Activated naive CD8-positive, alpha-beta T cell treated with anti-CD3 and anti-CD28 coated beads for 36 hours (primary cell): ENCODE measurements around the gene HECW1. TPM values are rescaled to one million over a fixed set of nuclear protein-coding genes. Genes with fewer than 3 reads are reported as not detected.

Source experiments
- DNase-seq: peaks from one replicate; pipeline ENCODE4 v3.0.0; 2021
- H3K27ac Mint-ChIP-seq: one replicate; pipeline ENCODE4 v1.8.0; 2022; ENCODE audit warnings: mild to moderate bottlenecking, moderate library complexity, mixed read lengths
- H3K27me3 Mint-ChIP-seq: one replicate; pipeline ENCODE4 v1.8.0; 2022; ENCODE audit warnings: mild to moderate bottlenecking, mixed read lengths
- H3K36me3 Mint-ChIP-seq: one replicate; pipeline ENCODE4 v1.8.0; 2021; ENCODE audit warnings: mild to moderate bottlenecking, mixed read lengths
- H3K4me1 Mint-ChIP-seq: one replicate; pipeline ENCODE4 v1.8.0; 2021; ENCODE audit warnings: mixed read lengths
- H3K4me3 Mint-ChIP-seq: one replicate; pipeline ENCODE4 v1.8.0; 2022; ENCODE audit warnings: mild to moderate bottlenecking, moderate library complexity, mixed read lengths
- H3K9me3 Mint-ChIP-seq: one replicate; pipeline ENCODE4 v1.8.0; 2022; ENCODE audit warnings: mixed read lengths
- total RNA-seq, 2 experiments: library from RNA; stranded (reverse); gene quantifications; one replicate each; pipeline ENCODE4 v1.2.3, GENCODE V29; 2021

The HECW1 gene
- total RNA-seq, 2 experiments from 2014 or later, result not detected

DNA sequence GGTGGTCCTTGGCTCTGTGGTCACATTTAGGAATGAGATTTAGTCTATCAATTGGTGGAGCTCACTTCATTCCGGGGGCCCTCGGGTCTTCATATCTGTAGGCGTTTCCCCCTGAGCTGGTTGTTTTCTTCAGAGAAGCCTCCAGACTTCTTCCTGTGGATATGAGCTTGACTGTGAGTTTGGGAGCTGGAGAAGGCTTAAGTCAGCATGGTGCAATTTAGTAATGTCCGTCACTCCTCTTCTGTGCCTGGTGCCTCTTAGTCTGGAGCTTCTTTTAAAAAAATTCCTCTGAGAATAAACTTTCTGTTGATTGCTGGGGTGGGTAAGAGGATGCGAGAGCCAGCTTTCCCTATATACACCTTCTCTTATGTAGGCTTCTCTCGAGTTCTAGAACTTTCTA is 40.2 kb downstream of the HECW1 start:
- Mint-ChIP-seq H3K27ac (no peak overlapping the region), H3K9me3 (no peaks in the 10 kb centered on the region), H3K36me3 (no peaks in the 10 kb centered on the region), H3K4me1 (no peaks in the 10 kb centered on the region), H3K27me3 (peaks cover 31% of the 10 kb centered on the region), H3K4me3 (no peak overlapping the region)
- DNase-seq, result no peak

- Mint-ChIP-seq H3K4me3 (no peak overlapping the region), H3K9me3 (no peaks in the 10 kb centered on the region), H3K27me3 (peaks cover 22% of the 10 kb centered on the region), H3K4me1 (no peaks in the 10 kb centered on the region), H3K36me3 (no peaks in the 10 kb centered on the region), H3K27ac (no peak overlapping the region)
- DNase-seq, result no peak
Observed at GRCh38 chr7:43155636-43156035, 43.2 kb downstream of the HECW1 start.

DNA sequence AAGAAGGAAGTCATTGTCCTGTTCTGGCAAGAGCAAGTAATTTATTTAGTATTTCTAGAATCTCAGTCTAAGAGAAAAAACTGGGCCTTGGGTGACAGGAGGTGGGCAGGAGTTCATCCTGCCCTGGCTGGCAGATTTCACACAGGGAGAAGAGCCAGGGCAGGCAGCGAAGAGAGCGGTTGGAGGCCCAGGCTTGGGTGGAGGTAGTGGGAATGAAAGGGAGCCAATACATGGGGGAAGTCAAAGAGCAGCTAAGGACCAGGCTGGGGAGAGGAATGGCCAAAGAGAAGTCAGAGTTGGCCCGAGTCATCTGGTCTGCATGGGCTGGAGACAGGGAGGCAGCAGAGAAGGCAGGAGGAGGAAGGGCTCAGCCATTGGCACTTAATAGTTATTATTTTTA is 51.4 kb downstream of the HECW1 start:
- no peaks in the 10 kb centered on the region for H3K36me3 Mint-ChIP-seq
- no peaks in the 10 kb centered on the region for H3K9me3 Mint-ChIP-seq
- H3K27ac Mint-ChIP-seq, result no peak overlapping the region
- peaks cover 10% of the 10 kb centered on the region for H3K27me3 Mint-ChIP-seq
- no peak overlapping the region for H3K4me3 Mint-ChIP-seq
- peaks cover 2% of the 10 kb centered on the region for H3K4me1 Mint-ChIP-seq
- no peak for DNase-seq

DNA sequence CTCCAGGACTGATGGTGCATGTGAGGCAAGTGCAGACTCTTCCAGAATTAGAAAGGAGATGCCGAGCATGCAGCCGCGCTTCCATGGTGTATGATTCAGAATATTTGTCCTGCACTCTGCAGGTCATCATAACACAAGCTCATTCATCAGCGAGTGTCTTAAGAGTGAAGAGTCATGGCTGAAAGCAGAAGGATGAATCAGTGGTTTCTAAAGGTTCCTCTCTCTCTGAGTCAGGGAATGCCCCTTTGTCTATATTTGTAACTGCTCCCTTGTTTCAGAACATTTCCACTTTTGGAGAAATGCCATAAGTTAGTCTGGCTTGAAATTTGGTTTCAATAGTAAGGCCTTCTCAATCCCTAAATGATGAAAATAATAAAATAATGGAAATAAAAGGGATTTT is 52.3 kb downstream of the HECW1 start:
- peaks cover 2% of the 10 kb centered on the region for H3K4me1 Mint-ChIP-seq
- no peaks in the 10 kb centered on the region for H3K9me3 Mint-ChIP-seq
- no peaks in the 10 kb centered on the region for H3K36me3 Mint-ChIP-seq
- no peak overlapping the region for H3K27ac Mint-ChIP-seq
- H3K4me3 Mint-ChIP-seq, result no peak overlapping the region
- peaks cover 10% of the 10 kb centered on the region for H3K27me3 Mint-ChIP-seq
- DNase-seq, result no peak

DNA sequence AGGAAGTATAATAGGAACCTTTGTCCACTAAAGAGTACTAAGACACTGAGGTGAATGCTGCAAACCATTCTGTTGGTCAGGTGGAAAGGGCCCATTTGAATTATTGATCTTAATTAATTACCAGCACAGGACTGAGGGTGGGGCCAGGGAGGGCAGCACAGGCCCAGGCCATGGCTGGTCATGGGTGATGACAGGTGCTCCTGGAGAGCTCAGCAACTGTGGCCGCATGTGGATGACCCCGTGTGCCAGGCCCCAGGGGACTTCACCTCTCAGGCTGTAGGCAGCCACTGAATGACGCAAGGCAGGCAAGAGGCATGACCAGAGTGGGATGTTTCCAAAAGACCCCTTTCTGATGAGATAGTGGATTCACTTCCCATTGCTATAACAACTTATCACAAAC is 54.2 kb downstream of the HECW1 start:
- H3K4me1 Mint-ChIP-seq, result peaks cover 2% of the 10 kb centered on the region
- no peaks in the 10 kb centered on the region for H3K9me3 Mint-ChIP-seq
- DNase-seq, result no peak
- no peak overlapping the region for H3K4me3 Mint-ChIP-seq
- H3K27me3 Mint-ChIP-seq, result peaks cover 10% of the 10 kb centered on the region
- H3K27ac Mint-ChIP-seq, result no peak overlapping the region
- H3K36me3 Mint-ChIP-seq, result no peaks in the 10 kb centered on the region

DNA sequence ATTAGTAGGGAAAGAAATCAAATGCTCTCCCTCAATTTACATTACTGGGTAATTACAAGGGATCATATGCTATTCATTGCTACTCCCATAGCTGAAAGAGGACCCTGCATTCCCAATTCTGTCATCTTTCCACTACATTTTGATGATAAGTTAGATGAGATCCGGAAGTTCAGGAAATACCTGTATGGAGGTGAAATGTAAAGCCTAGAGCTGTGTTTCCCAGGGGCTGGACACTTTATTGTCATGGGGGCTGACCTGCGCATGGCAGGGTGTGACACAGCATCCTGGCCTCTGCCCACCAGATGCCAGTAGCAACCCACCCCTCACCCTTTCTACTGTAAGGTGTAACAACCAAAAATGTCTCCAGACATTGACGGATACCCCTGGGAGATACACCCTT is 56.6 kb downstream of the HECW1 start:
- DNase-seq, result no peak
- H3K27me3 Mint-ChIP-seq, result peaks cover under 1% of the 10 kb centered on the region
- H3K36me3 Mint-ChIP-seq, result no peaks in the 10 kb centered on the region
- H3K4me1 Mint-ChIP-seq, result peaks cover 2% of the 10 kb centered on the region
- no peaks in the 10 kb centered on the region for H3K9me3 Mint-ChIP-seq
- no peak overlapping the region for H3K4me3 Mint-ChIP-seq
- no peak overlapping the region for H3K27ac Mint-ChIP-seq

DNA sequence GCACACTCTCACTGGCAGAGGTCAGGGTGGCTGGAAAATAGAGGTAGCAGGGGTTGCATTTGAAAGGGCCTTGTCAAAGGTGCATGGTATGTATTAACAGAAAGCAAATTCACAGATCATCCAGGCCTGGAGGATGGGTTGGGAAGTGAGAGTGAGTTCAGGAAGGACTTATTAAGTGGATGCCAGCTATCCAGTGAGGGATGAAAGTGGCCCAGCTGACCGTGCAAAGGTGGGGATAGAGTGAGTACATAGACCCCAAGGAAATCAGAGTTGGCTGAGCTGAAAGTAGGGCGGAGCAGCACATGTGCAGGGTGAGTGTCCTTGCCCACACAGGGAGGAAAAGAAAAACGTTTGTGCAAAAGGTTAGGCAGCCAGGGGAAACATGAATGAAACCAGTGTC is 58.1 kb downstream of the HECW1 start:
- H3K27ac Mint-ChIP-seq, result no peak overlapping the region
- no peaks in the 10 kb centered on the region for H3K4me1 Mint-ChIP-seq
- no peaks in the 10 kb centered on the region for H3K27me3 Mint-ChIP-seq
- no peaks in the 10 kb centered on the region for H3K36me3 Mint-ChIP-seq
- no peak for DNase-seq
- no peak overlapping the region for H3K4me3 Mint-ChIP-seq
- no peaks in the 10 kb centered on the region for H3K9me3 Mint-ChIP-seq

DNA sequence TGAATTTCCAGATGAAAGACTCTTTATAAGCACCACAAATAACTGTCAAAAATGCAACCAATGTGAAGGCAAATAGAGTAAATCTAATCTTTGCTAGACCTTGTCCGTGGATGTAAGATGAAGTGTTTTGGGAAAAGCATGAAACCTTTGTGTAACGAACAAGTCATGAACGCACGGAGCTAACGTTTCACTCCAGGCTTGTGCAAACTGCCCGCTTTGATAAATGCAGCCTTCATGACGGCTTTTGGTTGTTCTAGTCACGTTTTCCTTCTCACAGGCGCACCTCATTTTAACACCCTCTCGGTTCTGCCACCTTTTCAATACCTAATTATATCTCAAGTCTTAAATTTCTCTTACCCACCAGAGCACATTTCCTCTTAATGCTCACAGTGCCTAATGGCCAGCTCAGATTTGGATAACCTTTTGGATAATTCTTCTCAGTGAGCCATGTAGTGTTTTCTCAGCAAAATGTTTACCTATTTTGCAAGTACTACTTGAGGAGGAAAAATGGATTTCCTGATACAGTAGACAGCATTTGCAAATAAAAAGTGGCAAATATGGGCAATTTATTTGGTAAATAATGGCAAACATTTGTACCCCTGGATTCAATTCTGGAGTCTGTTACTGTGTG is 63.2 kb downstream of the HECW1 start:
- Mint-ChIP-seq H3K4me1 (no peaks in the 10 kb centered on the region), H3K27me3 (no peaks in the 10 kb centered on the region), H3K27ac (no peak overlapping the region), H3K4me3 (no peak overlapping the region), H3K36me3 (no peaks in the 10 kb centered on the region), H3K9me3 (no peaks in the 10 kb centered on the region)
- DNase-seq, result no peak

DNA sequence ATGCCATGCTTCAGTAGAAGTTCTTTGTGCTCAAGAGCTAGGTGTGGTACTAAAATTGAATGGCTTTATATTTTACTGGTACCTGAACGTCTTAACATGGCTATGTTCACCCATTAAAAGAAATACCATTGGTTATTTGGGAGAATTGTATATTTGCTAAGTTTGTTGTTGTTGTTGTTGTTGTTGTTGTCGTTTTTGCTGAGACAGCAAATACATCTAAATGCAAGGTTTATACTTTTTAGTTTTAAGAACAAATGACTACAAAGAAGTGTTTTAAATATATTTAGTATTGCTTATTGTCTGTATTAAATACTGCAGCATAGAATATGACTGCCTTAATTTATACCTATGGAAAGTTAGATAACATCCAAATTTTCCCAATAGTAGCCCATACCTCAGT is 66.9 kb downstream of the HECW1 start:
- H3K4me1 Mint-ChIP-seq, result no peaks in the 10 kb centered on the region
- DNase-seq, result no peak
- H3K27ac Mint-ChIP-seq, result no peak overlapping the region
- no peaks in the 10 kb centered on the region for H3K9me3 Mint-ChIP-seq
- H3K4me3 Mint-ChIP-seq, result no peak overlapping the region
- no peaks in the 10 kb centered on the region for H3K36me3 Mint-ChIP-seq
- H3K27me3 Mint-ChIP-seq, result peaks cover 11% of the 10 kb centered on the region

- Mint-ChIP-seq H3K27me3 (peaks cover 16% of the 10 kb centered on the region), H3K4me3 (no peak overlapping the region), H3K4me1 (no peaks in the 10 kb centered on the region), H3K36me3 (no peaks in the 10 kb centered on the region), H3K27ac (no peak overlapping the region), H3K9me3 (no peaks in the 10 kb centered on the region)
- no peak for DNase-seq
Observed at GRCh38 chr7:43192806-43193460, 80.5 kb downstream of the HECW1 start.

- peaks cover 12% of the 10 kb centered on the region for H3K27me3 Mint-ChIP-seq
- H3K9me3 Mint-ChIP-seq, result no peaks in the 10 kb centered on the region
- no peak for DNase-seq
- H3K4me1 Mint-ChIP-seq, result no peaks in the 10 kb centered on the region
- H3K27ac Mint-ChIP-seq, result no peak overlapping the region
- no peak overlapping the region for H3K4me3 Mint-ChIP-seq
- no peaks in the 10 kb centered on the region for H3K36me3 Mint-ChIP-seq
Observed at GRCh38 chr7:43193893-43194292, 81.4 kb downstream of the HECW1 start.

- no peak for DNase-seq
- no peaks in the 10 kb centered on the region for H3K9me3 Mint-ChIP-seq
- peaks cover 4% of the 10 kb centered on the region for H3K27me3 Mint-ChIP-seq
- no peak overlapping the region for H3K4me3 Mint-ChIP-seq
- H3K36me3 Mint-ChIP-seq, result no peaks in the 10 kb centered on the region
- H3K4me1 Mint-ChIP-seq, result no peaks in the 10 kb centered on the region
- no peak overlapping the region for H3K27ac Mint-ChIP-seq
Observed at GRCh38 chr7:43195256-43195655, 82.8 kb downstream of the HECW1 start.

- H3K9me3 Mint-ChIP-seq, result no peaks in the 10 kb centered on the region
- no peaks in the 10 kb centered on the region for H3K36me3 Mint-ChIP-seq
Observed at GRCh38 chr7:43195768-43196167, 83.3 kb downstream of the HECW1 start.

GRCh38 chr7:43196379-43196778 is 83.9 kb downstream of the HECW1 start:
- no peaks in the 10 kb centered on the region for H3K36me3 Mint-ChIP-seq
- H3K27ac Mint-ChIP-seq, result no peak overlapping the region
- no peaks in the 10 kb centered on the region for H3K9me3 Mint-ChIP-seq
- DNase-seq, result no peak
- no peaks in the 10 kb centered on the region for H3K4me1 Mint-ChIP-seq
- H3K27me3 Mint-ChIP-seq, result peaks cover 13% of the 10 kb centered on the region
- no peak overlapping the region for H3K4me3 Mint-ChIP-seq

More at GRCh38 chr7:43195768-43196167, 83.3 kb downstream of the HECW1 start:
- no peak for DNase-seq
- H3K27me3 Mint-ChIP-seq, result peaks cover 9% of the 10 kb centered on the region
- H3K4me3 Mint-ChIP-seq, result no peak overlapping the region
- H3K27ac Mint-ChIP-seq, result no peak overlapping the region
- H3K4me1 Mint-ChIP-seq, result no peaks in the 10 kb centered on the region

DNA sequence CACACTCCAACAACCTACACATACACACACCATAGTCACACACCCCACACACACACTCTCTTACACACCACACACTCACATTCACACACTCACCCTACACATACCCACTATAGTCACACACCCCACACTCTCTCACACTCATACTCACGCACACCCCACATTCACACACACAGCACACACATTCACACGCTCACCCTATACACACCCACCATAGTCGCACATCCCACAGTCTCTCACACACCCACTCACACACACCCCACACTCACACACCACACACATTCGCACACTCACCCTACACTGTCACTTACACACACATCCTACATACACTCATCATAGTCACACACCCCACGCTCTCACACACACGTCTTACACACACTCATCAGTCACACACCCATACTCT is 85.6 kb downstream of the HECW1 start:
- Mint-ChIP-seq H3K9me3 (no peaks in the 10 kb centered on the region), H3K36me3 (no peaks in the 10 kb centered on the region), H3K4me3 (no peak overlapping the region), H3K27ac (no peak overlapping the region), H3K4me1 (no peaks in the 10 kb centered on the region), H3K27me3 (peaks cover 20% of the 10 kb centered on the region)
- no peak for DNase-seq

GRCh38 chr7:43198599-43199090 is 86.2 kb downstream of the HECW1 start:
- Mint-ChIP-seq H3K27ac (no peak overlapping the region), H3K4me3 (no peak overlapping the region), H3K4me1 (no peaks in the 10 kb centered on the region)

More at GRCh38 chr7:43198599-43199090, 86.2 kb downstream of the HECW1 start:
- peaks cover 24% of the 10 kb centered on the region for H3K27me3 Mint-ChIP-seq
- no peaks in the 10 kb centered on the region for H3K36me3 Mint-ChIP-seq
- no peak for DNase-seq
- no peaks in the 10 kb centered on the region for H3K9me3 Mint-ChIP-seq
